ENCODE results near the gene NXT2. TPM values are rescaled to one million over a fixed set of nuclear protein-coding genes. Genes with fewer than 3 reads are reported as not detected.
"Not testable (repeated sequence)": the region's sequence is repeated elsewhere in the genome, so short reads cannot be mapped to it uniquely, and the experiment has no call there.

The NXT2 gene
- total RNA-seq, 4 donors from 2014 or later: 4.0 to 13.2 (median 8.0) TPM

DNA sequence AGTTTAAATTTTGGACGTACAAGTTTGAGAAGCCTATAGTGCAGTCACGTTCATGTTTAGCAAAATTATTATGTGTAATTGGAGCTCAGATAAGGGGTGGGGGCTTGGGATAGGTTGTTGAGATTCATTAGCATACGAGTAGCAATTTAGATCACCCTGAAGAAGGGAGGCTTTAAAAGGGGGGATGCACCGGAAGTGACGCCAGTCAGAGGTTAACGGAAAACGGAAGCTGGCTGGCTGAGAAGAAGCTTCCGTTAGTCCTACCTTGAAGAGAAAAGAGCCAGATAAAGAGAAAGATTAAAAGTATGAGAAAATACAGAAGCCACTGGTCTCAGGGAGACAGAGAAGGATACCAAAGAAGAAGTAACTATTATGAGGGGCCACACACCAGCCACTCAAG lies 1.1 kb upstream of the NXT2 start:
- no peaks in the 10 kb centered on the region for H3K4me1 ChIP-seq
- H3K27ac ChIP-seq: no peak overlapping the region
- no peak for DNase-seq
- H3K27me3 ChIP-seq: no peaks in the 10 kb centered on the region
- no peak overlapping the region for H3K4me3 ChIP-seq
- no peaks in the 10 kb centered on the region for H3K36me3 ChIP-seq
- TF ChIP-seq POLR2A (IDR thresholded peaks at IDR 0.05): no peak
- TF ChIP-seq, protein P1, sequence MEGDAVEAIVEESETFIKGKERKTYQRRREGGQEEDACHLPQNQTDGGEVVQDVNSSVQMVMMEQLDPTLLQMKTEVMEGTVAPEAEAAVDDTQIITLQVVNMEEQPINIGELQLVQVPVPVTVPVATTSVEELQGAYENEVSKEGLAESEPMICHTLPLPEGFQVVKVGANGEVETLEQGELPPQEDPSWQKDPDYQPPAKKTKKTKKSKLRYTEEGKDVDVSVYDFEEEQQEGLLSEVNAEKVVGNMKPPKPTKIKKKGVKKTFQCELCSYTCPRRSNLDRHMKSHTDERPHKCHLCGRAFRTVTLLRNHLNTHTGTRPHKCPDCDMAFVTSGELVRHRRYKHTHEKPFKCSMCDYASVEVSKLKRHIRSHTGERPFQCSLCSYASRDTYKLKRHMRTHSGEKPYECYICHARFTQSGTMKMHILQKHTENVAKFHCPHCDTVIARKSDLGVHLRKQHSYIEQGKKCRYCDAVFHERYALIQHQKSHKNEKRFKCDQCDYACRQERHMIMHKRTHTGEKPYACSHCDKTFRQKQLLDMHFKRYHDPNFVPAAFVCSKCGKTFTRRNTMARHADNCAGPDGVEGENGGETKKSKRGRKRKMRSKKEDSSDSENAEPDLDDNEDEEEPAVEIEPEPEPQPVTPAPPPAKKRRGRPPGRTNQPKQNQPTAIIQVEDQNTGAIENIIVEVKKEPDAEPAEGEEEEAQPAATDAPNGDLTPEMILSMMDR (IDR thresholded peaks at IDR 0.05): no peak
- no peaks in the 10 kb centered on the region for H3K9me3 ChIP-seq

DNA sequence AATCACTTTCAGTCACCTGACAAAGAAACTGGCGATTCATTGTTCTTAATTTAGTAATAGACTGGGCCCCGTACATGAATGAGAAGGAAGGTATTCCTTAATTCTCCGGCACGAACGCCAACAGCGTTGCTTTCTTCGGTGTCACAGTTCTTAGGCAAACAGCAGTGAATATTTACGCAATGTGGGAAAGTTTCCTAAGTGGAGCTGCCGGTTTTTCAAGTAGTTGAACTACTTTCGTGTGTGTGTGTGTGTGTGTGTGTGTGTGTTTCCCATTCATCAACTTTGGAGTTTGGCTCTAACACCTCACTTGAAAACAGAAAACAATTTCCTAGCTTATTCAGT lies 651 bp downstream of the NXT2 start:
- Histone ChIP-seq H3K9me3 (no peaks in the 10 kb centered on the region), H3K27me3 (no peaks in the 10 kb centered on the region), H3K27ac (peak overlapping the region; percentile 78 to 94 (median 91)), H3K4me1 (no peaks in the 10 kb centered on the region), H3K4me3 (peak overlapping the region; percentile 46 to 69 (median 57)), H3K36me3 (no peaks in the 10 kb centered on the region)
- TF ChIP-seq, protein P1 (IDR thresholded peaks at IDR 0.05): no peak
- TF ChIP-seq POLR2A (IDR thresholded peaks at IDR 0.05): no peak
- no peak for DNase-seq

DNA sequence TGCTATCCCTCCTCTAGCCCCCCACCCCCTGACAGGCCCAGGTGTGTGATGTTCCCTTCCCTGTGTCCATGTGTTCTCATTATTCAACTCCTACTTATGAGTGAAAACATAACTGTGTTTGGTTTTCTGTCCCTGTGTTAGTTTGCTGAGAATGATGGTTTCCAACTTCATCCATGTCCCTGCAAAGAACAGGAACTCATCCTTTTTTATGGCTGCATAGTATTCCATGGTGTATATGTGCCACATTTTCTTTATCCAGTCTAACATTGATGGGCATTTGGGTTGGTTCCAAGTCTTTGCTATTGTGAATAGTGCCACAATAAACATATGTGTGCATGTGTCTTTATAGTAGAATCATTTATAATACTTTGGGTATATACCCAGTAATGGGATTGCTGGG lies 2.4 kb downstream of the NXT2 start:
- H3K4me3 ChIP-seq, H3K27me3 ChIP-seq, H3K4me1 ChIP-seq, H3K27ac ChIP-seq, H3K36me3 ChIP-seq, DNase-seq, H3K9me3 ChIP-seq: not testable (repeated sequence)

DNA sequence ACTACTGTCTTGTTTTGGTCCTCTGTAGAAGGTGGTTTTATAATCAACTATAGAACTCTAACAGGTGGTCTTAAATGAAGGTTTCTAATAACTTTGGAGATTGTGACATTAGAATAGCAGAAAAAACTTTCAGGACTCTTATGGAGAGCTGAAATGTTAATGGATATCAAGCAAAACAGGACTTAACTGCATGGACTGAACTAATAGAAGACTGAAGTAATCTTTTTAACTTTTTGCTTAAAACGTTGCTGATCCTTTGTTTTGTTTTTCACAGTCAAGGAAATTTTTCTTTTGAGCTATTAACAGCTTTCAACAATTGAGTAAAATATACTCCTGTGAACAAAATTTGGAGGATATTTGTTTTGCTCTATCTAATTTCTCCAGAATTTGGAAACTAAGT lies 17.2 kb downstream of the NXT2 start:
- no peak for DNase-seq
- no peaks in the 10 kb centered on the region for H3K9me3 ChIP-seq

DNA sequence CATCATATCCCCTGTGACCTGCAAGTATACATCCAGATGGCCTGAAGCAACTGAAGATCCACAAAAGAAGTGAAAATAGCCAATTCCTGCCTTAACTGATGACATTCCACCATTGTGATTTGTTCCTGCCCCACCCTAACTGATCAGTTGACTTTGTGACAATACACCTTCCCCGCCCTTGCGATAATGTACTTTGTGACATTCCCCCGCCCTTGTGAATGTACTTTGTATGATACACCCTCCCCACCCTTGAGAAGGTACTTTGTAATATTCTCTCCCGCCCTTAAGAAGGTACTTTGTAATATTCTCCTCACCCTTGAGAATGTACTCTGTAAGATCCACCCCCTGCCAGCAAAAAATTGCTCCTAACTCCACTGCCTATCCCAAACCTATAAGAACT lies 39.4 kb downstream of the NXT2 start:
- H3K4me3 ChIP-seq, H3K9me3 ChIP-seq, H3K4me1 ChIP-seq, DNase-seq, H3K36me3 ChIP-seq, H3K27me3 ChIP-seq, H3K27ac ChIP-seq: not testable (repeated sequence)

More for the DNA sequence above, 17.2 kb downstream of the NXT2 start:
- Histone ChIP-seq H3K4me1 (no peaks in the 10 kb centered on the region), H3K4me3 (no peak overlapping the region), H3K27me3 (no peaks in the 10 kb centered on the region), H3K27ac (no peak overlapping the region), H3K36me3 (no peaks in the 10 kb centered on the region)
- no peak for TF ChIP-seq POLR2A (IDR thresholded peaks at IDR 0.05)
- TF ChIP-seq, protein P1 (IDR thresholded peaks at IDR 0.05): no peak

DNA sequence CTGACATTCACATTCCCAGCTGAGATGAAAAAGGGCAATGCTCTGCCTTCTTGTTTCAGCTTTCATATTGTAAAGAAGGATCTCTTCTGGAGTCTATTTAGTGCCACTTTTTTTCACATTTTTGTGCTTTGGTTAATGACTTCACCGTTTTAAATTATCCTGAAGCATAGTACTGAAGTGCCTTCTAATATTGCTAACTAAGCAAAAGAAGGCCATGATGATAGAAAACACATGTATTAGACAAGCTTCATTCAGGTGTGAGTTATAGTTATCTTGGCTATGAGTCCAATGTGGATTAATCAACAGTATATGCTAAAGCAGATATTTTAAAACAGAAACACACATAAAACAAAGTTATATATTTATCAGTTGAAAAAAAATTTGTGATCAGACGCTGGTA lies 40.4 kb downstream of the NXT2 start:
- Histone ChIP-seq H3K9me3 (no peaks in the 10 kb centered on the region), H3K27ac (no peak overlapping the region), H3K4me1 (no peaks in the 10 kb centered on the region), H3K4me3 (no peak overlapping the region), H3K27me3 (no peaks in the 10 kb centered on the region), H3K36me3 (no peaks in the 10 kb centered on the region)
- no peak for DNase-seq
- TF ChIP-seq POLR2A (IDR thresholded peaks at IDR 0.05): no peak
- TF ChIP-seq, protein P1 (IDR thresholded peaks at IDR 0.05): no peak

DNA sequence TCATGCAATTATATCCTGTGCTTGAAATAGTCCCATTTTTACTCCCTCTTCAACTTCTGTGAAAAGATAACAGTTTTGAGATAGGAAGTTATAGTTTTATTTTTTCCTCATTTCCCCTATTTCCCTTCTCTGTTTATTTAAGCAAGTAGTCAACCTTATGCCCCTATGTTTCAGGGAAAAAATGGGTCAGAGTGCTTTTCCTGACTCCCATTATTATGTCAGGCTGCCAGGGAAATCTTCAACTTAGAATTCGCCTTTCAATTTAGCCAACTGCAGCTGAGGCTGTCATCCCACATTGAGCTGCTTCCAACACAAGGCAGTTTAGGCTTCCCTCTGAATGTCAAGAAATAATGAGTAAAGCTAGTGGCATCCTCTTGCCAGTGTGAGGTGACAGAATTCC lies 42.3 kb downstream of the NXT2 start:
- H3K4me1 ChIP-seq: no peaks in the 10 kb centered on the region
- no peak overlapping the region for H3K27ac ChIP-seq
- no peak for DNase-seq
- no peaks in the 10 kb centered on the region for H3K9me3 ChIP-seq
- no peaks in the 10 kb centered on the region for H3K27me3 ChIP-seq
- H3K36me3 ChIP-seq: no peaks in the 10 kb centered on the region
- TF ChIP-seq, protein P1 (IDR thresholded peaks at IDR 0.05): no peak
- no peak for TF ChIP-seq POLR2A (IDR thresholded peaks at IDR 0.05)
- H3K4me3 ChIP-seq: no peak overlapping the region
